ENCODE results near the gene RCOR1.

DNA sequence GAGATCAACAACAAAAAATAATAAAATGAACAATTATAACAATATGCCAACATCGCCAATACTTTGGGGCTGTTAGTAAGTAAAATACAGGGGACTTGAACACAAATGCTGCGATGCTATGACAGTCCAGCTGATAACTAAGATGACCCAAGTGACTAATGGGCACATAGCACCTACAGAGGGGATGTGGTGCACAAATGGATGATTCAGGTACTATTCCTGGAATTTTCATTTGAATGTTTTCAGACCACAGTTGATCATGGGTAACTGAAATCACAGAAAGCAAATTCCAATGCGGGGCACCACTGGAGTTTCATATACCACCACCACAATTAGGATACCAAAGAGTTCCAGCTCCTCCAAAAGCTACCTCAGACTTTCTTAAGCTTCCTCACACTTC lies 82.9 kb downstream of the RCOR1 start:
- no peak for TF ChIP-seq EZH2 (IDR thresholded peaks at IDR 0.05; ENCODE audit: borderline replicate concordance, low read length)
- TF ChIP-seq, protein P1, sequence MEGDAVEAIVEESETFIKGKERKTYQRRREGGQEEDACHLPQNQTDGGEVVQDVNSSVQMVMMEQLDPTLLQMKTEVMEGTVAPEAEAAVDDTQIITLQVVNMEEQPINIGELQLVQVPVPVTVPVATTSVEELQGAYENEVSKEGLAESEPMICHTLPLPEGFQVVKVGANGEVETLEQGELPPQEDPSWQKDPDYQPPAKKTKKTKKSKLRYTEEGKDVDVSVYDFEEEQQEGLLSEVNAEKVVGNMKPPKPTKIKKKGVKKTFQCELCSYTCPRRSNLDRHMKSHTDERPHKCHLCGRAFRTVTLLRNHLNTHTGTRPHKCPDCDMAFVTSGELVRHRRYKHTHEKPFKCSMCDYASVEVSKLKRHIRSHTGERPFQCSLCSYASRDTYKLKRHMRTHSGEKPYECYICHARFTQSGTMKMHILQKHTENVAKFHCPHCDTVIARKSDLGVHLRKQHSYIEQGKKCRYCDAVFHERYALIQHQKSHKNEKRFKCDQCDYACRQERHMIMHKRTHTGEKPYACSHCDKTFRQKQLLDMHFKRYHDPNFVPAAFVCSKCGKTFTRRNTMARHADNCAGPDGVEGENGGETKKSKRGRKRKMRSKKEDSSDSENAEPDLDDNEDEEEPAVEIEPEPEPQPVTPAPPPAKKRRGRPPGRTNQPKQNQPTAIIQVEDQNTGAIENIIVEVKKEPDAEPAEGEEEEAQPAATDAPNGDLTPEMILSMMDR (conservative IDR thresholded peaks at IDR 0.05 in 1 of 2, IDR thresholded peaks at IDR 0.05 in 1 of 2; ENCODE audit: extremely low read depth in 1 of 2, insufficient read depth in 1 of 2, low read depth in 1 of 2, low read length in 2 of 2), result no peak
